ENCODE data around the gene C11orf21. TPM values are rescaled to one million over a fixed set of nuclear protein-coding genes. Genes with fewer than 3 reads are reported as not detected.

C11orf21 gene
- total and polyA plus RNA-seq, 2 of the 8 experiments (the other 6 are each of a cell fraction or from before 2014, with no cell fraction given): not detected

- H3K23me2 ChIP-seq (ENCODE audit: low read depth, low read length): no peaks in the 10 kb centered on the region
- no peak overlapping the region for H3K4me2 ChIP-seq (ENCODE audit: insufficient read depth in 1 of 2, low read depth in 2 of 2, low read length in 2 of 2)
- no peaks in the 10 kb centered on the region for H3K9me3 ChIP-seq (ENCODE audit: insufficient read depth in 2 of 2, low read depth in 1 of 2, low read length in 1 of 2)
- no peaks in the 10 kb centered on the region for H3K36me3 ChIP-seq (ENCODE audit: control insufficient read depth in 2 of 4, insufficient read depth in 4 of 4, low read length in 3 of 4)
- no peak for DNase-seq (ENCODE audit: low read depth in 1 of 2, low spot score in 2 of 2)
- no peak overlapping the region for H3K56ac ChIP-seq (replicated peaks; ENCODE audit: insufficient read length, low read depth, low read length)
- H3K4me3 ChIP-seq (ENCODE audit: extremely low read depth in 1 of 4, insufficient read depth in 2 of 4, low read depth in 3 of 4, low read length in 4 of 4): no peak overlapping the region
- no peak overlapping the region for H2BK5ac ChIP-seq (ENCODE audit: low read depth, low read length)
- no peaks in the 10 kb centered on the region for H3K79me2 ChIP-seq (ENCODE audit: control insufficient read depth in 1 of 2, insufficient read depth in 2 of 2, low read length in 2 of 2)
- no peak overlapping the region for H2BK120ac ChIP-seq (replicated peaks; ENCODE audit: low read depth, low read length)
- H3K4ac ChIP-seq (replicated peaks; ENCODE audit: insufficient read length, low read depth, low read length): no peak overlapping the region
- H2BK15ac ChIP-seq (ENCODE audit: low read length): no peak overlapping the region
- no peak overlapping the region for H3K14ac ChIP-seq (ENCODE audit: insufficient read length)
- no peak overlapping the region for H3K27ac ChIP-seq (ENCODE audit: low read depth, low read length)
- ChIA-PET CTCF (ENCODE audit: partially characterized antibody) (interaction anchor here (0.7 to 4.1 kb wide), 9 partner anchors 11 to 215 kb away, joined by 3 to 39 read pairs (median 4); partner anchors contain the start of genes C11orf21, CD81, TSPAN32 and TSSC4), POLR2A (ENCODE audit: partially characterized antibody) (interaction anchor here (3.0 kb wide), 1 partner anchor 66 kb away, joined by 13 read pairs; no protein-coding TSS in a partner anchor)
- no peaks in the 10 kb centered on the region for H3K79me1 ChIP-seq (ENCODE audit: low read depth, low read length)
- H2AFZ ChIP-seq (ENCODE audit: low read length): no peak overlapping the region
- no peak overlapping the region for H2BK12ac ChIP-seq (ENCODE audit: low read depth, low read length)
- H2AK5ac ChIP-seq (ENCODE audit: low read depth, low read length): no peak overlapping the region
- no peak overlapping the region for H4K8ac ChIP-seq (ENCODE audit: extremely low read depth, insufficient read depth, low read length)
- H3K23ac ChIP-seq (ENCODE audit: insufficient read length): no peak overlapping the region
- no peak for FAIRE-seq
- no peak overlapping the region for H4K91ac ChIP-seq (replicated peaks; ENCODE audit: insufficient read length, low read length)
- H4K20me1 ChIP-seq (replicated peaks in 1 of 2; ENCODE audit: control insufficient read depth in 1 of 2, insufficient read depth in 2 of 2, low read length in 2 of 2): peaks cover 0 to 2% of the 10 kb centered on the region in 2 experiments
- H3K18ac ChIP-seq (ENCODE audit: extremely low read depth, low read length): no peak overlapping the region
- 91% methylated on average over 16 of the region's 21 CpGs; no CpG with 5 or more reads in 1 of the 2 experiments for WGBS, 2 experiments (ENCODE audit: extremely low coverage in 1 of 2, insufficient coverage in 1 of 2, insufficient read length in 1 of 2, insufficient replicate concordance in 2 of 2, low coverage in 1 of 2, low lambda C conversion rate in 2 of 2, missing lambda C conversion rate in 1 of 2)
- H2BK20ac ChIP-seq (ENCODE audit: low read length): no peak overlapping the region
- no peaks in the 10 kb centered on the region for H3K27me3 ChIP-seq (replicated peaks in 1 of 4; ENCODE audit: control insufficient read depth in 3 of 4, extremely low read depth in 1 of 4, insufficient read depth in 3 of 4, low read length in 3 of 4)
- H3K9ac ChIP-seq (replicated peaks in 1 of 4; ENCODE audit: extremely low read depth in 1 of 4, low read depth in 3 of 4, low read length in 3 of 4): no peak overlapping the region
- H4K5ac ChIP-seq (ENCODE audit: insufficient read length, low read depth, low read length): no peak overlapping the region
- H3K4me1 ChIP-seq (replicated peaks in 1 of 4; ENCODE audit: control insufficient read depth in 3 of 4, insufficient read depth in 4 of 4, low read length in 3 of 4): no peaks in the 10 kb centered on the region
- TF ChIP-seq BRCA1 (IDR thresholded peaks at IDR 0.05; ENCODE audit: low read depth, low read length) (no peak), CREB1 (IDR thresholded peaks at IDR 0.05) (no peak), ATF2 (IDR thresholded peaks at IDR 0.05; ENCODE audit: low read length) (no peak), HDAC2 (IDR thresholded peaks at IDR 0.05; ENCODE audit: borderline replicate concordance in 1 of 2, low read depth in 2 of 2, low read length in 2 of 2) (no peak), TEAD4 (IDR thresholded peaks at IDR 0.05; ENCODE audit: low read depth, low read length) (no peak), TAF1 (IDR thresholded peaks at IDR 0.05; ENCODE audit: low read depth, low read length) (no peak), ASH2L (IDR thresholded peaks at IDR 0.05; ENCODE audit: low read length) (no peak), SIRT6 (IDR thresholded peaks at IDR 0.05; ENCODE audit: low read length) (no peak), TAF7 (optimal IDR thresholded peaks at IDR 0.05; ENCODE audit: borderline replicate concordance, low read depth, low read length) (no peak), TBP (IDR thresholded peaks at IDR 0.05; ENCODE audit: low read depth, low read length) (no peak), SRF (IDR thresholded peaks at IDR 0.05; ENCODE audit: low read depth, low read length) (no peak), EGR1 (IDR thresholded peaks at IDR 0.05; ENCODE audit: borderline replicate concordance, low read depth, low read length) (no peak)
These were observed 9.8 kb upstream of the C11orf21 start for GRCh38 chr11:2311353-2312133.

Data from H1 (cell line).